ENCODE measurements around the gene NDUFV2. TPM values are rescaled to one million over a fixed set of nuclear protein-coding genes. Genes with fewer than 3 reads are reported as not detected.
"Not testable (repeated sequence)": the region's sequence is repeated elsewhere in the genome, so short reads cannot be mapped to it uniquely, and the experiment has no call there.

The NDUFV2 gene
- total RNA-seq, 1 experiment from 2014 or later = 192 TPM

- intact Hi-C loops (cut with micrococcal nuclease) = no loop called here
- no peak overlapping the region for H3K4me3 Mint-ChIP-seq (ENCODE audit: unreplicated experiment)
- H3K9me3 Mint-ChIP-seq (ENCODE audit: unreplicated experiment) = no peaks in the 10 kb centered on the region
- no peak overlapping the region for H3K27ac Mint-ChIP-seq (ENCODE audit: low read depth, unreplicated experiment)
- H3K36me3 Mint-ChIP-seq (ENCODE audit: insufficient read depth, unreplicated experiment) = no peaks in the 10 kb centered on the region
- ChIA-PET POLR2A (interaction anchor here (0.7 kb wide), 1 partner anchor 18 kb away, joined by 3 read pairs; no protein-coding TSS in a partner anchor), CTCF (no interaction called here)
- TF ChIP-seq CTCF (IDR thresholded peaks at IDR 0.05; ENCODE audit: unreplicated experiment) = no peak
- H3K4me1 Mint-ChIP-seq (ENCODE audit: insufficient read depth, unreplicated experiment) = peaks cover 14% of the 10 kb centered on the region
- no peaks in the 10 kb centered on the region for H3K27me3 Mint-ChIP-seq (ENCODE audit: insufficient read depth, unreplicated experiment)
- BruUV-seq (replicated peaks) = no TSS peak
- no peak for DNase-seq (ENCODE audit: unreplicated experiment)
Measured at GRCh38 chr18:9157806-9158205, 55.3 kb downstream of the NDUFV2 start.

GRCh38 chr18:9160014-9160413, 57.5 kb downstream of the NDUFV2 start:
- Mint-ChIP-seq H3K27me3 (ENCODE audit: insufficient read depth, unreplicated experiment) (no peaks in the 10 kb centered on the region), H3K9me3 (ENCODE audit: unreplicated experiment) (peaks cover 17% of the 10 kb centered on the region), H3K36me3 (ENCODE audit: insufficient read depth, unreplicated experiment) (no peaks in the 10 kb centered on the region), H3K4me3 (ENCODE audit: unreplicated experiment) (no peak overlapping the region), H3K4me1 (ENCODE audit: insufficient read depth, unreplicated experiment) (peaks cover 7% of the 10 kb centered on the region), H3K27ac (ENCODE audit: low read depth, unreplicated experiment) (no peak overlapping the region)
- no peak for TF ChIP-seq CTCF (IDR thresholded peaks at IDR 0.05; ENCODE audit: unreplicated experiment)
- no TSS peak for BruUV-seq (replicated peaks)
- no peak for DNase-seq (ENCODE audit: unreplicated experiment)
- POLR2A ChIA-PET = interaction anchor here (0.6 kb wide), 2 partner anchors 13 to 457 kb away, joined by 3 read pairs; no protein-coding TSS in a partner anchor
- intact Hi-C loops (cut with micrococcal nuclease) = no loop called here
- CTCF ChIA-PET = interaction anchor here (0.7 to 1.8 kb wide), 3 partner anchors 13 to 475 kb away, joined by 3 to 5 read pairs (median 5); no protein-coding TSS in a partner anchor

GRCh38 chr18:9162663-9163062, 60.2 kb downstream of the NDUFV2 start:
- POLR2A ChIA-PET; H3K4me1 Mint-ChIP-seq (ENCODE audit: insufficient read depth, unreplicated experiment); BruUV-seq (replicated peaks); H3K27ac Mint-ChIP-seq (ENCODE audit: low read depth, unreplicated experiment); DNase-seq (ENCODE audit: unreplicated experiment); H3K27me3 Mint-ChIP-seq (ENCODE audit: insufficient read depth, unreplicated experiment); intact Hi-C loops (cut with micrococcal nuclease); H3K4me3 Mint-ChIP-seq (ENCODE audit: unreplicated experiment); H3K36me3 Mint-ChIP-seq (ENCODE audit: insufficient read depth, unreplicated experiment): not testable (repeated sequence)
- peaks cover 17% of the 10 kb centered on the region for H3K9me3 Mint-ChIP-seq (ENCODE audit: unreplicated experiment)
- CTCF ChIA-PET = interaction anchor here (0.7 kb wide), 1 partner anchor 211 kb away, joined by 4 read pairs; no protein-coding TSS in a partner anchor

DNA sequence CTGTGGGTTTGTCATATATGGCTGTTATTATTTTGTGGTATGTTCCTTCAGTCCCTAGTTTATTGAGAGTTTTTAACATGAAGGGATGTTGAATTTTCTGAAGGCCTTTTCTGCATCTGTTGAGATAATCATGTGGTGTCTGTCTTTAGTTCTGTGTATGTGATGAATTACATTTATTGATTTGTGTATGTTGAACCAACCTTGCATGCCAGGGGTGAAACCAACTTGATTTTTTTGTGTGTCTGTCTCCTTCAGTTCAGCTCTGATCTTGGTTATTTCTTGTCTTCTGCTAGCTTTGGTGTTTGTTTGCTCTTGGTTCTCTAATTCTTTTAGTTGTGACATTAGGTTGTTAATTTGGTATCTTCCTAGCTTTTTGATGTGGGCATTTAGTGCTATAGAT, 61.6 kb downstream of the NDUFV2 start:
- intact Hi-C loops (cut with micrococcal nuclease); H3K36me3 Mint-ChIP-seq (ENCODE audit: insufficient read depth, unreplicated experiment); H3K27ac Mint-ChIP-seq (ENCODE audit: low read depth, unreplicated experiment); H3K4me3 Mint-ChIP-seq (ENCODE audit: unreplicated experiment); DNase-seq (ENCODE audit: unreplicated experiment); H3K4me1 Mint-ChIP-seq (ENCODE audit: insufficient read depth, unreplicated experiment); BruUV-seq (replicated peaks); H3K27me3 Mint-ChIP-seq (ENCODE audit: insufficient read depth, unreplicated experiment): not testable (repeated sequence)
- ChIA-PET CTCF (interaction anchor here (1.1 kb wide), 1 partner anchor 16 kb away, joined by 3 read pairs; no protein-coding TSS in a partner anchor), POLR2A (interaction anchor here (0.6 to 0.9 kb wide), 5 partner anchors 25 to 325 kb away, joined by 3 read pairs; no protein-coding TSS in a partner anchor)
- H3K9me3 Mint-ChIP-seq (ENCODE audit: unreplicated experiment) = peaks cover 17% of the 10 kb centered on the region

DNA sequence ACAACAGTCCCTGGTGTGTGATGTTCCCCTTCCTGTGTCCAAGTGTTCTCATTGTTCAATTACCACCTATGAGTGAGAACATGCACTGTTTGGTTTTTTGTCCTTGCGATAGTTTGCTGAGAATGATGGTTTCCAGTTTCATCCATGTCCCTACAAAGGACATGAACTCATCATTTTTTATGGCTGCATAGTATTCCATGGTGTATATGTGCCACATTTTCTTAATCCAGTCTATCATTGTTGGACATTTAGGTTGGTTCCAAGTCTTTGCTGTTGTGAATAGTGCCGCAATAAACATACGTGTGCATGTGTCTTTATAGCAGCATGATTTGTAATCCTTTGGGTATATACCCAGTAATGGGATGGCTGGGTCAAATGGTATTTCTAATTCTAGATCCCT, 63.4 kb downstream of the NDUFV2 start:
- POLR2A ChIA-PET; H3K4me1 Mint-ChIP-seq (ENCODE audit: insufficient read depth, unreplicated experiment); H3K4me3 Mint-ChIP-seq (ENCODE audit: unreplicated experiment): not testable (repeated sequence)

GRCh38 chr18:9169515-9169914, 67.0 kb downstream of the NDUFV2 start:
- POLR2A ChIA-PET = not testable (repeated sequence)

More for the DNA sequence above, 63.4 kb downstream of the NDUFV2 start:
- H3K27ac Mint-ChIP-seq (ENCODE audit: low read depth, unreplicated experiment); CTCF ChIA-PET; H3K36me3 Mint-ChIP-seq (ENCODE audit: insufficient read depth, unreplicated experiment); DNase-seq (ENCODE audit: unreplicated experiment); BruUV-seq (replicated peaks); intact Hi-C loops (cut with micrococcal nuclease); H3K27me3 Mint-ChIP-seq (ENCODE audit: insufficient read depth, unreplicated experiment): not testable (repeated sequence)
- peaks cover 17% of the 10 kb centered on the region for H3K9me3 Mint-ChIP-seq (ENCODE audit: unreplicated experiment)

DNA sequence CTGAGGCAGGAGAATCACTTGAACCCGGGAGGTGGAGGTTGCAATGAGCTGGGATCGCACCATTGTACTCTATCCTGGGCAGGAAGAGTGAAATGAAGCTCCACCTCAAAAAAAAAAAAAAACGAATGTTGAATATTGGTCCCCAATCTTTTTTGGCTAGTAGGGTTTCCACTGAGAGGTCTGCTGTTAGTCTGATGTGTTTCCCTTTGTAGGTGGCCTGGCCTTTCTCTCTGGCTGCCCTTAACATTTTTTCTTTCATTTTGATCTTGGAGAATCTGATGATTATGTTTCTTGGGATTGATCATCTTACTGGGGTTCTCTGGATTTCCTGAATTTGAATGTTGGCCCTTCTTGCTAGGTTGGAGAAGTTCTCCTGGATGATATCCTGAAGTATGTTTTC, 69.4 kb downstream of the NDUFV2 start:
- H3K4me3 Mint-ChIP-seq (ENCODE audit: unreplicated experiment); intact Hi-C loops (cut with micrococcal nuclease); H3K27ac Mint-ChIP-seq (ENCODE audit: low read depth, unreplicated experiment); H3K4me1 Mint-ChIP-seq (ENCODE audit: insufficient read depth, unreplicated experiment); BruUV-seq (replicated peaks); H3K9me3 Mint-ChIP-seq (ENCODE audit: unreplicated experiment); H3K27me3 Mint-ChIP-seq (ENCODE audit: insufficient read depth, unreplicated experiment); DNase-seq (ENCODE audit: unreplicated experiment): not testable (repeated sequence)
- ChIA-PET POLR2A (interaction anchor here (0.6 kb wide), 1 partner anchor 1468 kb away, joined by 3 read pairs; no protein-coding TSS in a partner anchor), CTCF (interaction anchor here (1.0 kb wide), 1 partner anchor 9 kb away, joined by 3 read pairs; no protein-coding TSS in a partner anchor)
- peaks cover 12% of the 10 kb centered on the region for H3K36me3 Mint-ChIP-seq (ENCODE audit: insufficient read depth, unreplicated experiment)

More at GRCh38 chr18:9169515-9169914, 67.0 kb downstream of the NDUFV2 start:
- H3K9me3 Mint-ChIP-seq (ENCODE audit: unreplicated experiment); H3K4me3 Mint-ChIP-seq (ENCODE audit: unreplicated experiment); H3K27ac Mint-ChIP-seq (ENCODE audit: low read depth, unreplicated experiment); DNase-seq (ENCODE audit: unreplicated experiment); intact Hi-C loops (cut with micrococcal nuclease); H3K36me3 Mint-ChIP-seq (ENCODE audit: insufficient read depth, unreplicated experiment); CTCF ChIA-PET; H3K4me1 Mint-ChIP-seq (ENCODE audit: insufficient read depth, unreplicated experiment); H3K27me3 Mint-ChIP-seq (ENCODE audit: insufficient read depth, unreplicated experiment); BruUV-seq (replicated peaks): not testable (repeated sequence)
